OCI-LY3 (cell line): ENCODE results near the gene PYDC2.

Source experiments
- H2AFZ ChIP-seq: fragments of 200-600, 300-600 bp; shearing (Covaris generic); 2 replicates; pipeline ENCODE4 v1.6.0; 2014; ENCODE audit warnings: antibody characterized with exemption, low read depth, low read length
- H3K27ac ChIP-seq: fragments of 200-600, 300-600 bp; sonication (generic); 2 replicates; pipeline ENCODE4 v1.5.1; 2014; ENCODE audit warnings: mild to moderate bottlenecking, low read length, moderate library complexity, mixed read lengths
- H3K27me3 ChIP-seq: fragments of 200-600, 300-600 bp; sonication (generic); 2 replicates; pipeline ENCODE4 v1.6.1; 2014; ENCODE audit warnings: low read depth, low read length, mixed read lengths
- H3K36me3 ChIP-seq: fragments of 200-600, 300-600 bp; sonication (generic); replicated peaks from 2 replicates; pipeline ENCODE3; 2014; ENCODE audit warnings: low read depth, low read length, mixed read lengths
- H3K4me1 ChIP-seq: fragments of 300-600, 200-600 bp; sonication (generic); 2 replicates; pipeline ENCODE4 v1.6.1; 2014; ENCODE audit warnings: low read length, mixed read lengths
- H3K4me2 ChIP-seq: fragments of 200-600, 300-600 bp; sonication (generic); 2 replicates; pipeline ENCODE4 v1.6.1; 2014; ENCODE audit warnings: low read length, mixed read lengths
- H3K4me3 ChIP-seq: fragments of 300-600, 200-600 bp; sonication (generic); 2 replicates; pipeline ENCODE4 v1.5.1; 2014; ENCODE audit warnings: antibody characterized with exemption, mild to moderate bottlenecking, low read length, moderate library complexity
- H3K79me2 ChIP-seq: fragments of 300-600, 200-600 bp; shearing (Covaris generic); 2 replicates; pipeline ENCODE4 v1.6.1; 2014; ENCODE audit warnings: mild to moderate bottlenecking, low read length, mixed read lengths
- H3K9ac ChIP-seq: fragments of 300-600, 200-600 bp; shearing (Covaris generic); 2 replicates; pipeline ENCODE4 v1.6.0; 2014; ENCODE audit warnings: mild to moderate bottlenecking, low read length, moderate library complexity
- H3K9me3 ChIP-seq: fragments of 200-600, 300-600 bp; shearing (Covaris generic); 2 replicates; pipeline ENCODE4 v1.6.1; 2014; ENCODE audit warnings: low read length, mixed read lengths; ENCODE audit not compliant: insufficient read depth
- H4K20me1 ChIP-seq: fragments of 200-600, 300-600 bp; sonication (generic); 2 replicates; pipeline ENCODE4 v1.6.1; 2016; ENCODE audit warnings: low read length, mixed read lengths; ENCODE audit not compliant: insufficient read depth
- CTCF ChIP-seq: fragments of 200-600, 300-600 bp; sonication (generic); IDR thresholded peaks from 2 replicates; pipeline ENCODE4 v1.5.1; 2014; ENCODE audit warnings: antibody characterized with exemption, low read length, low read depth
- EZH2phosphoT487 ChIP-seq: fragments of 200-600 bp; shearing (Covaris generic); IDR thresholded peaks from 2 replicates; pipeline ENCODE4 v1.6.1; 2018; ENCODE audit warnings: antibody characterized with exemption, mixed run types, low read depth

The PYDC2 gene

GRCh38 chr3:191432162-191432561, 28.8 kb upstream of the PYDC2 start:
- Histone ChIP-seq H3K4me3 (no peak overlapping the region), H3K9me3 (no peaks in the 10 kb centered on the region), H3K27ac (no peak overlapping the region), H4K20me1 (no peaks in the 10 kb centered on the region), H2AFZ (no peak overlapping the region), H3K4me2 (no peak overlapping the region), H3K36me3 (no peaks in the 10 kb centered on the region), H3K4me1 (peaks cover 9% of the 10 kb centered on the region), H3K27me3 (no peaks in the 10 kb centered on the region), H3K79me2 (no peaks in the 10 kb centered on the region), H3K9ac (no peak overlapping the region)
- no peak for TF ChIP-seq CTCF
- no peak for TF ChIP-seq EZH2phosphoT487

DNA sequence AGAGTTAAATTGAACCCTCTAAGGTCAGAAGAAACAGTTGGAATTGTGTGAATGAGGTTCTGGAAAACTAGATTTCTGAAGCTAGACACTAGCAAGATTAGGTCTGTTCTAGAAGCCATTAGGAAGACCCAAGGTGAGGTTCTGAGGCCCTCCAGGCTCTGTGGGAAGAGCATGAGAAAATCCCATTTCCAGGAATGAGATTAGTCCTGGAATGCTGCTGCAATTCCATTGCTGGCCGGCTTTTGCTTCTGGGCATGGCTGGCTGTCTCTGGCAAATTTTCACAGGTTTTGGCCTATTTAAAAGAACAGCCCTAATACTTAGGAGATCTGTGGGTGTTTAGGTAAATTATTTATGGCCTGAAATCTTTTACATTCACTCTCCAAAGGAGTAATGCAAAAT, 26.9 kb upstream of the PYDC2 start:
- H2AFZ ChIP-seq, result no peak overlapping the region
- no peaks in the 10 kb centered on the region for H3K9me3 ChIP-seq
- peaks cover 9% of the 10 kb centered on the region for H3K4me1 ChIP-seq
- no peak overlapping the region for H3K9ac ChIP-seq
- H3K4me3 ChIP-seq, result no peak overlapping the region
- no peaks in the 10 kb centered on the region for H3K79me2 ChIP-seq
- H4K20me1 ChIP-seq, result no peaks in the 10 kb centered on the region
- H3K4me2 ChIP-seq, result no peak overlapping the region
- no peaks in the 10 kb centered on the region for H3K27me3 ChIP-seq
- H3K36me3 ChIP-seq, result no peaks in the 10 kb centered on the region
- TF ChIP-seq EZH2phosphoT487, result no peak
- no peak for TF ChIP-seq CTCF
- H3K27ac ChIP-seq, result no peak overlapping the region

DNA sequence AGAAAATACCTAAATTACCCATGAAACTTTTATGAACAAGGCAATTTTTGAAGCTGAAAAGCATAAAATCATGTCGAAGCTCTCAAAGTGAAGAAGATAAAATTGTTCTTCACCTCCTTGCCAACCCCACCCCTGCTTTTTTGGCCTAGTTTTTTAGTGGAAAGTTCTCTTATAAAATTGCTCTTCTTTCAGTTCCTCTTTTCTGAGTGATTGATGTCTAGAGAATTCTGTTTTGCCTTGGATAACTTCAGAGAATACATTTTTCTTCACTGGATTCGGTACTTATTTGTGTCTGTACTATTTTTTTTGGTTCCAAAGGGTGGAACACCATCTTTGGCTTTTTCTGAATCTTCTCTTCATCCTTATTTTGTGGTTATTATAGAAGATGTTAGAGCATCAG, 25.0 kb upstream of the PYDC2 start:
- H3K4me1 ChIP-seq, result peaks cover 9% of the 10 kb centered on the region
- H3K9me3 ChIP-seq, result no peaks in the 10 kb centered on the region
- no peak overlapping the region for H2AFZ ChIP-seq
- H3K27me3 ChIP-seq, result no peaks in the 10 kb centered on the region
- TF ChIP-seq CTCF (no peak), EZH2phosphoT487 (no peak)
- H3K4me2 ChIP-seq, result no peak overlapping the region
- no peaks in the 10 kb centered on the region for H4K20me1 ChIP-seq
- no peak overlapping the region for H3K4me3 ChIP-seq
- H3K79me2 ChIP-seq, result no peaks in the 10 kb centered on the region
- no peak overlapping the region for H3K27ac ChIP-seq
- H3K36me3 ChIP-seq, result no peaks in the 10 kb centered on the region
- no peak overlapping the region for H3K9ac ChIP-seq

GRCh38 chr3:191438150-191438814, 22.7 kb upstream of the PYDC2 start:
- H3K27ac ChIP-seq, result no peak overlapping the region
- no peak overlapping the region for H3K4me3 ChIP-seq
- H4K20me1 ChIP-seq, result no peaks in the 10 kb centered on the region
- peaks cover 22% of the 10 kb centered on the region for H3K4me1 ChIP-seq
- H3K4me2 ChIP-seq, result no peak overlapping the region
- no peaks in the 10 kb centered on the region for H3K9me3 ChIP-seq
- H3K9ac ChIP-seq, result no peak overlapping the region
- no peaks in the 10 kb centered on the region for H3K36me3 ChIP-seq
- no peak for TF ChIP-seq CTCF
- H2AFZ ChIP-seq, result no peak overlapping the region
- no peaks in the 10 kb centered on the region for H3K27me3 ChIP-seq
- H3K79me2 ChIP-seq, result no peaks in the 10 kb centered on the region
